GM03348 (cell line): ENCODE results near the gene TMEM233.
A peak's percentile ranks its signal among the peaks of the same experiment; 100 is the strongest.
"Not testable (repeated sequence)": the region's sequence is repeated elsewhere in the genome, so short reads cannot be mapped to it uniquely, and the experiment has no call there.

Source experiments
- DNase-seq: peaks from one replicate; pipeline ENCODE4 v3.0.0; 2012; ENCODE audit warnings: low spot score

TMEM233 gene

DNA sequence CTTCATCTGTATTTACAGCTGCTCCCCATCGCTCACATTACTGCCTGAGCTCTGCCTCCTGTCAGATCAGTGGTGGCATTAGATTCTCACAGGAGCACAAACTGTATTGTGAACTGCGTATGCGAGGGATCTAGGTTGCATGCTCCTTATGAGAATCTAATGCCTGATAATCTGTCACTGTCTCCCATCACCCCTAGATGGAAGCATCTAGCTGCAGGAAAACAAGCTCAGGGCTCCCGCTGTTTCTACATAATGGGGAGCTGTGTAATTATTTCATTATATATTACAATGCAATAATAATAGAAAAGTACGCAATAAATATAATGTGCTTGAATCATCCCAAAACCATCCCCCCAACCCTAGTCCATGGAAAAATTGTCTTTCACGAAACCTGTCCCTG is 64.6 kb downstream of the TMEM233 start:
- DNase-seq, result not testable (repeated sequence)

DNA sequence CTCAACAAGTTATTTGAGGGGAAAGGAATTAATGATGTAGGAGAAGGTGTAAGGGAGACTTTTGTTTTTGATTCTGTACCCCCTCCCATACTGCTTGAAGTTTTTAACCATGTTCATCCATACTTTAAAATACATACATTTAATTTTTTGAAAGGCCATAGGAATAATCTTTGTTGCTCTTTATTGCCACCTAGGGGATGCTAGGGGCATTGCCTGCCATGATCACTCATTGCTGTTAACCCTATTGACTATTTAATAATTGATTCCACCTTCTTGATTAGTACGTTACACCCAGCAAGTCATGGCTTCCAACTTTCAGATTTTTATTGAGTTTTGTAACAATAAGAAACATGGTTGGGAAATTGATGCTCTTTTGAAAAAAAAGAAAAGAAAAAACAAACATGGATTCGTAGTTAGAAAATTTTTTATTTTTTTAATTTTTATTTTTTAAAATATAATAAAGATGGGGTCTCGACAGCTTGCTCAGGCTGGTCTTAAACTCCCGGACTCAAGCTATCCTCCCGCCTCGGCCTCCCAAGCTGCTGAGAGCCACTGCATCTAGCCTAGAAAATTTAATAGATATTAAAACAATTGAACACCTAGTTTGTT is 65.8 kb downstream of the TMEM233 start:
- DNase-seq, result peak; percentile 73

DNA sequence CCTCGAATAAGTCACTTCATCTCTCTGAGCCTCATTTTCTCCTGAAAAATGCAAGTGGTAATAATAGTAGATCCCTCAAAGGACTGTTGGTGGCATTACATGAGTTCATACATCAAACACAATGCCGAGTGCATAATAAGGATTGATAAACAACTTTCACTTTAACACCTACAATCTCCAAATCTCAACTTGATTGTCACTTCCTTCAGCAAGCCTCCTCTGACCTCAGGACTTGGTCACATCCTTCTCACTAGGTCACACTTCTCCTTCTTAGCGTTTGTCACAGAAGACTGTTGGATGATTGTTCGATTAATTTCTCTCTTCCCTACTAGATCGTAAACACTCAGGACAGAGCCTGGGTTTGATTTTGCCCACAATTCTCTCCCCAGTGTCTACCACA is 66.5 kb downstream of the TMEM233 start:
- no peak for DNase-seq

DNA sequence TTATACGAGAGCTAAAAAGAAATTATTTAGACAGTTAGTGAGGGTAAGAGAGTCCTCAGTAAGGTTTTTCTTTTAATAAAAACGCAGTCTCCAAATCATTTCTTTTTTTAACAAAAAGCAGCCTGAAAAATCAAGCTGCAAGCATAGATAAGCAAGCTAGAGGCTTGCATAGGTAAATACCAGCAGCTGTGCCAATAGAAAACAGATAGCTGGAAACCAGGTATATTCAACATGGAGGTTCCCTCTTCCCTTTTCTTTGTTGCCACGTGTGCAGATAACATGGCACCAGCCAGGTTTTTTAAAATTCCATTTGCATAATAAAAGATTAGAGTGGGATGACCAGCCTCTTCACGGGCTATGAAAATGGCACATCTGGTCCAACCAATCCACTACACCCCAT is 68.3 kb downstream of the TMEM233 start:
- no peak for DNase-seq

DNA sequence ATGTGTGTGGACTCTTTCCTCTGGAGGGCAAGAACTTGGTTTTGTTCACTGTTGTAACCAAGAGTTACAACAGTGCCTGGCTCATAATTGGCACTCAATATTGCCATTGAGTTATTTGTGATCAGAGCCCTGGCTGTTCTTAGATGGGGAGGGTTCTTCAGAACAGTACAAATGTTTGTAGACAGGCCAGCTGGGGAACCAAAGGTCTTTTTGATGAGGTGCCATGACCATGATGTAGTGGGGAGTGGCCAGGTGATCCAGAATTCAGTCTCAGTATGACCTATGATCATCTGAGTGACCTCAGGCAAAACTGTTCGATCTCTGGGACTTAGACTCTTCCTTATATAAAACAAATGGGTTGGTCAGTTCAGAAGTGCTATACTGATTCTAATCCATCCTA is 71.1 kb downstream of the TMEM233 start:
- no peak for DNase-seq

DNA sequence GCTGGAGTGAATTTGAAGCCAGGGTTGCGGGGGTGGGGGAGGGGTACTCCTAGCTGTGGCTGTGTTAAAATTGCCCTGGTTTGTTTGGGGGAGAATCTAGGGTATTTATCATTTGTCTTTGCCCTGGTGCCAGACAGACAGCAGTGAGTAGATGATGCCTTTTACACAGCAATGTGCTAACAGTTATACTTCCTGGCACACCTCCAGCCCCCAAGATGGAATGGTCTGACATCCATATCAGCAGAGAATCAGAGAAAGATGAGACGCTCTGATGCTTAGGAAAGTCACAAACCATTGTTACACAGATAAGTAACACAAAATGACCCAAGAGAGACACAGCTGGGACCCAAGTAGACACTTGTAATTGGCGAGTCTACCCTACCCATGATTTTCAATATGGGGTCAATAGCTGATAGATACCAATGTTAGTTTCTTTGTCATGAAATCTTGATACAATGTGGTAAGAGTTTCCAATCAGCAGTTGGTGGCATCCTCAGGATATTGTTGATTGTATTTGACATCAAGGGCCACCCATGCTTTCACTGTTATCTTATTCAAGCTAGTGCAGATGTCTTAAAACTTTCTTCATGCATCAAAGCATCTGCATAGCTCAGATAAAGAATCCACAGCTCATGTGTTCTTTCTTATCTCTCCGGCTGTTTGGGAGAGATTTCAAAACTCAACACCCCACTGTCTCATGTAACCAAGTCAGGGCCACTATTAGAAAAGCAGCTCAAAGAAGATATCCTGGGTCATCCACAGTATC is 71.8 kb downstream of the TMEM233 start:
- no peak for DNase-seq

DNA sequence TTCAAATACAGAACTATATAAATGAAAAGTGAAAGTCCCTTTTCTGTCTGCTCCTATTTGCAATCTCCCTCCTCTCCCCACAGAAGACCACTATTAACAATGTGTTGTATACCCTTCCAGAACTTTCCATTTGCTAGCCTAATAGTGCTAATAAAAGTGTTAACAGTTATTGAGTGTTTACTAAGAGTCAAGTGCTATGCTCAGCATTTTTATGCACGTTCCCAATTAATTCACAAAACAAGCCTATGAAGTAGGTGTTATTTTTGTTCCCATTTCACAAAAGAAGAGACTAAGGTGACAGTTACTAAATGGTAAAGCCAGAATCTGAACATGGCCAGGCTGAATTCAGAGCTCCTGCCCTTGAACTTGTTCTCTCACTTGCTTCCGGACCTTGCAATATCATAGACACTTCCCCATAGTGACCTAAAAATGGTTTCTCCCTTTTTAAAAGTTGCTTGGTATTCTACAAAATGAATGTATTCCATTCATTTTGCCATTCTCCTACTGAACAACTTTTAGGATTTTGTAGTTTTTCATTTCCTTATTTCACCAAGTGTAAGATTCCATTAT is 72.7 kb downstream of the TMEM233 start:
- DNase-seq, result no peak

DNA sequence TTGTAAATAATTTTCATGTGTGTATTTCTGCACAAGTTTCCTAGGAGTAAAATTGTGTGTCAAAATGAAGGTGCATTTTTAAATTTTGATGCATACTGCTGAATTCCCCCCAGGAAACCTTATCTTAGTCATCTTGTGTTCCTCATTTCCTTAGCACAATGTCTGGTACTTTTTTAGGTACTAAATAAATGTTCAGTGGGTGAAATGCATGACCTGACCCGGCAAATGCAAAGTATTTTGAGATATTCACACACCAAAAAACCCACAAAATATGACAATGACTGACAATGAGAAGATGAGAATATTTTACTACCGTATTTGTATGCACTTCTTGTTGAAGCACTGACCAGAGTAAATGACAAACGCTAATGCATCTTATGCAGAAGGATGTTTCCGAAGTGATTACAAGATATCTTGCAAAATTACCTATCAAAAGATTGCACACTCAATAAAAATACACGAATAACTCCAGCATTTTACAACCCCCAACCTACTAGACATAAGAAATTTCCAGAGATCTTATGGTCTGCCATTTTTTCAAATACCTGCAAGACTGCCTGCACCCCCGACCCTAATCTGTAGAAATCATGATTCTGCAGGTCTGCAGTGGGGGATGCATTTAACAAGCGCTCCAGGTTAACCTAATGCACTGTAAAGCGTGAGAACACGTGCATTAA is 73.5 kb downstream of the TMEM233 start:
- DNase-seq, result no peak

DNA sequence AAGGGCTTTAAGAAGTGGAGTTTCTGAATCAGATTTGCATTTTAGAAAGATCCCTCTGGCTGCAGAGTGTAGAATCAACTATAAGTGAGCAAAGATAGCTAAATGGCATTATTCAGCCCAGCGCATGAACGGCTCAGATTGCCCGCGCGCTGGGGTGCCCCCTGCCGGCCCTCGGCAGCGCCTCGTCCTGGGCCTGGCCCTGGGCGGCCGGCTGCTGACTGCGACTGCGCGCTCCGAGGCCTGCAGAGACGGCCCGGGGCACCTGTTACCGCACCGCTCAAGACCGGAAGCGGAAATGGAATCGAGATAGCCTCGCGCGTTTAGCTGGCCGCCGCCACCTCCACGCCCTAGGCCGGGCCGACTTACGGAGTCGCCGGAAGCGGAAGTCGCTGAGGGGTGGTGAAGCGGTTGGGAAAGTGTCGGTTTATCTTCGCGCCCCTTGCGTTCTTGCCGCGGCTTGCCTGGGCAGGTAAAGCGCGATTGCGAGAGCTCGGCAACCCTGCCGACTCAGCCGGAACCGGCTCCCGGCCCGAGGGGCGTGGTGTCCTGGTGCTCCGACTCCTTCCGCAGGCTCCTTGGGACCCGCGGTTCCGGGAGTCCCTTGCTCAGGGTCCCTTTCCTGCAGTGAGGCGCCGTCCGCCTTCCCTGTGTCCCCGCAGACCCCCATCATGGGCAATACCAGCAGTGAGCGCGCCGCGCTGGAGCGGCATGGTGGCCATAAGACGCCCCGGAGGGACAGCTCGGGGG is 74.2 kb downstream of the TMEM233 start, which contains the start of gene PRKAB1:
Gene PRKAB1 (plus strand): TSS at position 557 of the 747 bp plus-strand sequence. CDS start 112 bp downstream, at position 669.
- peak; percentile 100 for DNase-seq

DNA sequence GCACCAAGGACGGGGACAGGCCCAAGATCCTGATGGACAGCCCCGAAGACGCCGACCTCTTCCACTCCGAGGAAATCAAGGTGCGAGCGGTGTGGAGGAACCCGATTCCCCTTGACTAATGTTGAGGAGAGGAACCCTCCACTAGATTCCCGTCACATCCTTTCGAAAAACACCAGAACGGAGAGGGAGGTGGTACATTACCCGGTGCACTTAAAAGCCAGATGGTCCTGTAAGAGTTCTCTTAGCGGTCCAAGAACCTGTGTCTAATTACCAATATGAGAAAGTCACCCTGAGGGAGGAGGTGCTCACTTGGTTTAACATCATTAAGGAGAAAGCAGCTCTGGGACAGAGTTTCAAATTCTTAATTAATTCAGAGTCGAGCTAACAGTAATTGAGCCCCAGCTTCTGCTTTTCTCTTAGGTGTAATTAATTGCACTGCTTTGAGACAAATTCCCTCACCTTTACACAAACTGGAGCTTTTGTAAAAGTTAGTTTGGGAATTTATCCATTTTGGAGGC is 74.8 kb downstream of the TMEM233 start:
- peak; percentile 29 for DNase-seq

DNA sequence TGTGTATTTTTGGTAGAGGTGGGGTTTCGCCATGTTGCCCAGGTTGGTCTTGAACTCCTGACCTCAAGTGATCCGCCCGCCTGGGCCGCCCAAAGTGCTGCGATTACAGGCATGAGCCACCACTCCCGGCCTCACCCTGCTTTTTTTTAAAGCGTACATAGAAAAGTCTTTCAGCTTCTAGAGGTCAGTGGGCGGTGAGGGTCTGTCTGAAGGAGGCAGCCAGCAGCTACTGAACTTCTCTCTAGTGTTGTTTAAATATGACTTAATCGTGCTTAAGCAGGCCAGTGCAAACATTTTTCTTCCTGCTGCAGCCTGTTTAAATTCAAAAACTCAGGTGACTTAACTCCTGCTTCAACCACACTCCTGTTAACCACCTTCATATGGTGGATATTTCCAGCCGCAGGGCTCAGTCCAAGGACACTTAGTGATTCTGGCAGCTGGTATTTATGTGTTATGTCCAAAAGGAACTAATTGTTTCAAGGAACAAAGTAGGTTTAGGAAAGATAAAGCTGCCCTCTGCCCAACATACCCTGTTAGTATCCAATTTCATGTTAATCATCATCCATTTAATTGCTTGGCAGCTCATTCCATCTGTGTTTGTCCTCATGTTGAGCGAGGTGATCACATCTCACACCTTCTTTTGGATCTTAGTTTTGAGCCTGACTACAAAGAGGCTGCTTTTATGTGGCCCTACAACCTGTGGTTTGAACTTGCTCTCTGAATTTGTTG is 76.3 kb downstream of the TMEM233 start:
- DNase-seq, result no peak

DNA sequence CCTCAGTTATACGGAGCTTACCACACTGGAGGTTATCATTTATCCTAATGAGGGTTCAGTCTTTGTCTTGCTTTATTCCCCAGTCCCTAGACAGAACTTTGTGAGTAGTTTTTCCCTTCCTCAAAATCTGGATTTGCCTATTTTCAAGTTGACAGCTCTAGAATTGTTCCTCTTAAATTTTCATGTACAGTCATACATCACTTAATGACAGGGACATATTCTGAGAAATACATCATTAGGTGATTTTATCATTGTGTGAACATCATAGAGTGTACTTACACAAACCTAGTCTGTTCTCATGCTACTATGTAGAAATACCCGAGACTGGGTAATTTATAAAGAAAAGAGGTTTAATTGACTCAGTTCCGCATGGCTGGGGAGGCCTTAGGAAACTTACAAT is 77.5 kb downstream of the TMEM233 start:
- no peak for DNase-seq

DNA sequence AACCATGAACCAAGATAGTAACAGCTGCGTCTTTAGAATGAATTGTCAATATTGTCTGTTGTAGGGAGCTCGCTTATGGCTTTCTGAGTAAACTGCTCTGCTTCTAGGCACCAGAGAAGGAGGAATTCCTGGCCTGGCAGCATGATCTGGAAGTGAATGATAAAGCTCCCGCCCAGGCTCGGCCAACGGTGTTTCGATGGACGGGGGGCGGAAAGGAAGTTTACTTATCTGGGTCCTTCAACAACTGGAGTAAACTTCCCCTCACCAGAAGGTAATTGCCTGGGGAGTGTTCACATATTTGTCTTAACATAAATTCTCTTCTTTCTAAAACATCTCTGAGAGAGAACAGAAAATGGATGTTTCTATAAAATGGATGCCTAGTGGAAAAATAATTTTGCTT is 78.6 kb downstream of the TMEM233 start:
- DNase-seq, result no peak

DNA sequence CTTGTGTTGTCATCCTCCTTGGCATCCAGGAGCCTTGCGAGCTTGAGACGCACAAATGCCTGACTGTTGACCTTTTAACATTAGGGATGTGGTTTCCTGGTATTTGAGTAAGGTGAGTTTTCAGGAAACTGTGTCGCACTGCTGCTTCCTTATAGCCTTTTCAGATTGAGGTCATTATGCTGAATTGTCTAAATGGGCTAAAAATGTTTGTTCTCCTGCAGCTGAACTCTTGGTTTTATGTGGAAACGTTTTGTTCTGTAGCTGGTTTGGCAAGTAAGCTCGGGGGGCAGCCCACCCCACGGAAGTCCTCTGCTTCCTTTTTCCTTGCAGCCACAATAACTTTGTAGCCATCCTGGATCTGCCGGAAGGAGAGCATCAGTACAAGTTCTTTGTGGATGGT is 80.1 kb downstream of the TMEM233 start:
- no peak for DNase-seq

DNA sequence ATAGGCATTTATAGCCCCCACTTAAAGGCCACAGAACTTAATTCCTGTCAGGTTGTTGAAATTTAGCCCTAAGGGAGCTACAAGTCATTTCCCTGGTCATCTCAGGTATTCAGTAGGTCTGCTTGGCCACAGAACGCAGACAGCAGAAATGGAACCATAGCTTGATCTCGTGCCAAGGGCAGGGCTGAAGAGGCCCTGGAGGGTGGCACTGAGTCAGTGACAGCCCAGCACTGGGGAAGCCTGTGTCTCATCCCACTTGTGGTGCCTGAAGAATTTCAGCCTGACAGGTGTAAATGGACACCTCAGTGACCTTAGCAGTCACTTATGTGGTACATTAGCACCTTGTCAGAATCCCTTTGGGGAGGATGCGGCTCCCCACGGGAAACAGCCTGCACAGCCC is 81.0 kb downstream of the TMEM233 start:
- no peak for DNase-seq

DNA sequence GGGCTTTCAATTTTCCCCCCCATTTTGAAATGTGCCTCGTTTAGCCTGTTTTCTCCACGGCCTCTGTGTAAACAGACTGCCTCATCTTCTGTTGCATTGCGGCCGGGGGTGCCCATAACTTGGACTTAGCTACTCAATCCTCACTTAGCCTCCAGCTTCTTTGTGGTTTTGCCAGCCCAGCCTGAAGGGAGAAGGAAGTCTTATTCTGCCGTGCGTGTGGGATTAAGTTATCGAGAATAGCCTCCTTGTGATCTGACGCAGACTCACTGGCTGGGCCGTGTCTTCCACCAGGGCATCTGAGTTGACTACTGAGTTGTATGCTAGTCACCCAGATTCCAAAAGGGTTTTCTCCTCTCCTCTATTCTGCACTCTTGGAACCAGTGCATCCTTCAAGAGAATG is 82.4 kb downstream of the TMEM233 start:
- DNase-seq, result no peak

DNA sequence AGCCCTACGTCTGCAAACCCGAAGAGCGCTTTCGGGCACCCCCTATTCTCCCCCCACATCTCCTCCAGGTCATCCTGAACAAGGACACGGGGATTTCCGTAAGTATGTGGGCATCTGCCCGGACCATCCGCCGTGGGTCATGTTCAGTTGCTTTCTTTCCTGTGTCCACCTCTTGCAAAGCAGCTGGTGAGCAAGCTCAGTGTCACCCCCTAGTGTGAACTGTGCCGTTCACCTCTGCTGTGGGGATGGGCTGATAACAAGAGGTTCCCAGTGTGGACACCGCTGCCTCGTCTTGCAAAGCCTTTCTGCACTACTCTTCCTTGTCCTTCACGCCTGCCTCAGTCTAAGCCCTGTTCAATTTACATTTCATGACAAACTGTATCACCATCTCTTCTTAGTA is 83.0 kb downstream of the TMEM233 start:
- DNase-seq, result no peak

DNA sequence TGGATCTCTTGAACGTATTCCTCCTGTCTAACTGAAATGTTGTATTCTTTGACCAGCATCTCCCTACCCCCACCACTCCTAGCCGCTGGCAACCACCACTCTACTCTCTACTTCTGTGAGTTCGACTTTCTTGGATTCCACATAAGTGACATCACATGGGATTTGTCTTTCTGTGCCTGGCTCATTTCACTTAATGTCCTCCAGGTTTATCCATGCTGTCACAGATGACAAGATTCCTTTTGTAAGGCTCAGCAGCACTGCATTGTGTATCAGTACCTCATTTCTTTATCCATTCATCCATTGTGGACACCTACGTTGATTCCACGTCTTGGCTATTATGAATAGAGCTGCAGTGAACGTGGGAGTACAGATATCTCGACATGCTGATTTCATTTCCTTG is 84.9 kb downstream of the TMEM233 start:
- no peak for DNase-seq

DNA sequence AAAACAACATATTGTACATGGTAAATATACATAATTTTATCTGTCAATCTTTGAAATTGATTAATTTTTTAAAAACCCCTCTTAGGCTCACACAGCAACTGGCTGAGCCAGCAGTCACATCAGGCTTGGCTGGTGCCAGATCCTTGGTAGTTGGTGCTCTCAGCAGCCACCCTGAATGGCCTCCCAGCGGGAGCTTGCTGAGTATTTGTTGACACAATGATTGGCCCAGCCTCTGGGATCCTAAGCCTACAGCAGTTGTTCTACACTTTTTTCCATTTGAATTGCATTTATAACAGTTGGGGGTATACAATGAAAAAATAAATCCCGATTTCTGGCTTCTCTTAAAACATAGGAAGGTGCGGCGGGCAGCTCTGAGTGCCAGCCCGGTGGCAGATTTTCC is 85.5 kb downstream of the TMEM233 start:
- DNase-seq, result no peak

DNA sequence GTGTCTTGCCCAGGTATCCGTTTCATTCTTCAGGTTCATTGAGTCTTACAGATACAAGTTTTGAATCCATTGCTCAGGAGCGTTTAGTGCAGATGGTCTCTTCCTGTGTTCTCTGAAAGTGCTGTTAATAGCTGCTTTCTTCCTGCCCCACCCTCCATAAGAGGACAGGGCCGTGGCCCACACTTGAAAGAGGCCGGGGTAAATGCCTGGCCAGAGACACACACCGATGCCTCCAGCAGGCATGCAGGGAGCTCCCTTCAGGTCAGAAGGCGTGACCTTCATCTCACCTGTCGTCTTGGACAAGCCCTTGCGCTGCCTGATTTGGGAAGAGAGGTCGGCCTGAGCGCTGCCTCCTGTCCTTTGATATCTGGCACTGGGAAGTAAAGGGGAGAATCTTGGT is 85.9 kb downstream of the TMEM233 start:
- DNase-seq, result no peak

DNA sequence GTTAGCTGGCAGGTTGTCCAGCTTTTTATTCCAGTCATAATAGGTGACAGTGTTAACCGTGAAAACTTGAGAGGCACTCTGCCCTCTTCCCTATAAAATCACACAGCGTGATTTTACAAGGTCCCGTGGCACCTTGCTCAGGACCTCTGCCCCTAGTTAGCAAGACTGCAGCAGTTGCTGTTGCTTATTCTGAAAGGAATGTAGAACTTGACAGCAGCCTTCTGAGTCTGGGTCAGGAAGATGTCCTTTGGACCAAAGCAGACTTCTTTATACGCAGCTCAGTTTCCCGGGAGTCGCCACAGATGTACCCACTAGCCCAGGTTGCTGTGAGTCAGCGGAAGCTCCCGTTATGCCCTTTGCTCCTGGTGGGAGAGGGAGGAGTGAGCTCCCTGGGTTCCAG is 87.5 kb downstream of the TMEM233 start:
- DNase-seq, result no peak
